OCI-LY7 (cell line): ENCODE measurements around the gene SULT1C2.

Experiments
- CTCF ChIP-seq: fragments of 200-600 bp; sonication (generic); conservative IDR thresholded peaks from 2 replicates; pipeline ENCODE4 v1.5.1; 2014; ENCODE audit warnings: mild to moderate bottlenecking, antibody characterized with exemption, low read length, moderate library complexity, mixed read lengths
- EZH2phosphoT487 ChIP-seq: fragments of 200-600 bp; sonication (generic); IDR thresholded peaks from 2 replicates; pipeline ENCODE4 v1.6.1; 2018; ENCODE audit warnings: low read depth, borderline replicate concordance, mild to moderate bottlenecking, mixed run types, antibody characterized with exemption, low read length, moderate library complexity, mixed read lengths

GRCh38 chr2:108267101-108267500, 21.6 kb upstream of the SULT1C2 start:
- TF ChIP-seq CTCF (no peak), EZH2phosphoT487 (no peak)
